ENCODE data around the gene TTC13.

The TTC13 gene

DNA sequence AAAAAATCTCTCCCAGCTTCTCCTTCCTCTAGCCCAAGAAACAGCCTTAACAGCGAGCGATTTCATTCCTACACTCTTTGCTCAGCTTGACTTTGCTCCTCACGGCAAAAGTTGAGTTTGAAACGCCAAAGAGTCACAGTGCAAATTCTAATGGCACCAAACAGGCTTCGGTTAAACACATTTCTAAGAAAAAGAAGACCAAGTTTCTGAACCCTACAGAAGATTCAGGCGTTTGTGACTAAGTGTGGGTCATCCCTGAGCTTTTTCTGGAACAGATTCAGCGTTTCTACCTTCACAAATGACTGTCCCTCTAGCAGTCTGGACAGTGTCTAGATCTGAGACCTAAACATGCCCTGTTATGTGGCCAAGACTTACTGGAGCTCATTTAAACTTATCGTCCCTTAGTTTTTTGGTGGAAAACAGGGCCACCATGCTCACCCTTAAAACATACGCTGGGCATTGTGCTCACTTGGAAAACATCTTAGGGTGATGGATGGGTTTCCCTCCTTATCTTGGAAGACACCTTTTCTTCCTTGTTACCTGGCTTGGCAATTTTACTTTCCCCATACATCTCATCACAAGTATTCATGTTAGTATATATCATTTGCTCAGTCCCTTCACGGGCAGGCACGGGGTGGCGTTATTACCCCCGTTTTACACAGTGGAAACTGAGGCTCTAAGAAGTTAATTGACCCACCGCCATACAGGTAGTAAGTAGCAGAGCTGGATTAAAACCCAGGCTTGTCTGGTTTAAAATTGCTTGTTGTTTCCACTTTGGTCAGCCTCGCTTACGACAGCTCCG lies 111.4 kb downstream of the TTC13 start:
- DNase-seq, result no peak

DNA sequence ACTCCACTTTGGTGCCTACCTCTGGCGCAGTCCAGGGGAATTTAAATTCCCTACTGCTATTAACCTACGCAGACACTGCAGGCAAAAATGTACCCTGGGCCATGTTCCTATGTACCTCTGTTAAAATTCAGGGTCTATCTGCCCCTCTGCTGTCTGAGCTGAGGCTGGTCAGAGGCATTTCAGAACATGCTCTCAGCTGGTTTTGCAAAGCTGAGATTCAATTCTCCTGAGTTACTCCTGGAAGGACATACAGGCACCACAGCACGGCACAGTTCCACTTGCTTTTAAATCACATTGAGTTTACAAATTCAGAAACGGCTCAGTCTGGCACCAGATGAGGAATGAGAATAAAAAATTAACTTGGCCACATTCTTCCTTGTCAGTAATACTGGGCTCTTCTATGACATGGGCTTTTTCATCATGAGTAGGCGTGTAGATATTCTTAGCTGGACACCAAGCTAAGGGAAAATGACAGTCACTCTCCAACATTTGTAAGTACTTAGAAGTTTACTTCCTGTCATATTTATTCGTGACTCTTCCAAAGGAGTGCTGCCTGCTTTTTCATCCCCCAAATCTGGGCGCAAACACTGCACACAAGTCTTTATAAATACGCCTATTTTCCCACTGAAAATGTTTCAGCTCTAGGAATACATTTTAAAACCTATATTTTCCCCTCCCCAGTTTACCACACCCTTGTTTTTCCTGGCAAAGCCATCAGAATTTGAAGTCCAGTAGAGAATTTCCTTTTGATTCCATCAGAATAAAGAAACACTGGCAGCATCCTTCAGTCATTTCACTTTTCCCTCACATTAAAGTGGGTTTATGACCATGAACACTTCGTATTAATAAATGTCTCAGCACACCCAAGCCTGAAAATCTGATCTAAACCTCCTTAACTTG lies 112.2 kb downstream of the TTC13 start:
- no peak for DNase-seq

DNA sequence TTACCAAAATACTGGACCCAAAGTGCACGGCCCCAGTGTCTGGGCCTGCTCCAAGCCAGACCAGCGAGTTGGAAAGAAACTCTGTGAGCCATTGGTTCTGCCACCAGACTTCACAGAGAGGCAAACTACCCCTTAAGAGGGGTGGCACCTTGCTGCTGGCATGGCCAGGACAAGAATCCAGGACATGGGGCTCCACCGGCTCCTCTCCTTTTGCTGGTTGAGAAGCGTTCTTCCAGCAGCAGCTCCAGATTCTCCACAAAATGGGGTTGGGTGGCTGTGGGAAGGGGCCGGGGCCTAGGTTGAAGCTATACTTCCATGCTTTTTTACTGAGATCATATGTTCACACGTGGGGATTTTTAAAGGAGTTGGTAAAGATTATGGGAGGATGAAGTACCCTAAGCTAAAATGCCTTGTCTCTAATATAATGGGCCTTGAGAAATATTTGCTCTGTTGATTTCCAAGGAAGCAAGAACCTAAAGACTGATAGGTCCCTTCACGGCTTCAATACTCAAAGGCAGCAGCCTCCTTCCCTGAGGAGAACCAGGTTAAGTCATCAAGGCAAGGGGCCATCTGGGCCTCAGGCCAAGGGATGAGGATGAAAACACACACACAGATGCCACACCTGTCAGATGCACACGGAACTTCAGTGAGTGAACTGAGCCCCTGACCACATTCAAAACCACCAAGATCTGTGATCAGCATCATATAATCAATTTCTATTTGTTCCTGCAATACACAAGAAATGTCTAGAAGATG lies 113.4 kb downstream of the TTC13 start:
- DNase-seq, result no peak

DNA sequence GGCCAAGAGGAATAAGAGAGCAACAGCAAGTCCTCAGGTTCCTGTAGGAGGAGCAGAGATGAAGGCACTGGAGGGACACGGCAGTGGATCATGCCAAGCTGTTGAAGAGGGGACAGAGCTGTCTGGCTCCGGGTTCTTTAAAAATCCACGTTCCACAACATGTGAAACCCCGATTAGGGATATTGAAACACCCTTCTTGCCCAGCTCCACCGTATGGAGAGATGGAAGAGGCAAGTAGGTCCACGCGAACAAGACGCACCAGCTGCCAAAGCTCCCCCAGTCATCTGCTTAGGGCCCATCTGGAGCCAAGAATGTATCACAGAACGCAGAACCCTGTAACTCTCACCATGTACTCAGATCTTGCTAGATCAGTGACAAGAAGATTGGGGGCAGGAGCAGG lies 114.2 kb downstream of the TTC13 start:
- DNase-seq, result no peak

- no peak for DNase-seq
Observed at GRCh38 chr1:230863449-230863848, 115.2 kb downstream of the TTC13 start.

DNA sequence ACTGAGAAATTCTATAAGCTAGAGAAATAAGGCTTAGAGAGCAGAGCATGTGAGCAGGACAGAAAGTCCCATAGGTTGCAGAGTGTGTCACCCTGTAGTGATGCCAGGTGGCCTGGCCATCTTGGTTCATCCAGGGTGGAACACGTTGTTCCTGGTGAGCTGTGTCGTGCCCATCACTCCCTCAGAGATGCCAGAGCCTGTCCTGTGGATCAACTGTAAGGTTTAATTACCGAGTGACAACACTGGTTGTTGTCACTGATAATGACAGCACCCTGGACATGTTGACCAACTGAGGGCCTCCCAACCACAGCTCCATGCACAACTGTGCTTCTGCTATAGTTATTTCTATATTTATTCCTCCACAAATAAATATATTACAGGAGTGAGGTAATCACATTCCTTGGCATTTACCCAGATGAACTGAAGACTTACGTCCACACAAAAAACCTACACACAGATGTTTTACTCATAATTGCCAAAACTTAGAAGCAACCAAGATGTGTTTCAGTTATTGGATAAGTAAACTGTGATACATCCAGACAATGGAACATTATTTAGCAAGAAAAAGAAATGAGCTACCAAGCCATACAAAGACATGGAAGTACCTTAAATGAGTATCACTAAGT lies 116.6 kb downstream of the TTC13 start:
- no peak for DNase-seq

- DNase-seq, result no peak
Observed at GRCh38 chr1:230861489-230861888, 117.2 kb downstream of the TTC13 start.

- no peak for DNase-seq
Observed at GRCh38 chr1:230860617-230861384, 117.9 kb downstream of the TTC13 start.

DNA sequence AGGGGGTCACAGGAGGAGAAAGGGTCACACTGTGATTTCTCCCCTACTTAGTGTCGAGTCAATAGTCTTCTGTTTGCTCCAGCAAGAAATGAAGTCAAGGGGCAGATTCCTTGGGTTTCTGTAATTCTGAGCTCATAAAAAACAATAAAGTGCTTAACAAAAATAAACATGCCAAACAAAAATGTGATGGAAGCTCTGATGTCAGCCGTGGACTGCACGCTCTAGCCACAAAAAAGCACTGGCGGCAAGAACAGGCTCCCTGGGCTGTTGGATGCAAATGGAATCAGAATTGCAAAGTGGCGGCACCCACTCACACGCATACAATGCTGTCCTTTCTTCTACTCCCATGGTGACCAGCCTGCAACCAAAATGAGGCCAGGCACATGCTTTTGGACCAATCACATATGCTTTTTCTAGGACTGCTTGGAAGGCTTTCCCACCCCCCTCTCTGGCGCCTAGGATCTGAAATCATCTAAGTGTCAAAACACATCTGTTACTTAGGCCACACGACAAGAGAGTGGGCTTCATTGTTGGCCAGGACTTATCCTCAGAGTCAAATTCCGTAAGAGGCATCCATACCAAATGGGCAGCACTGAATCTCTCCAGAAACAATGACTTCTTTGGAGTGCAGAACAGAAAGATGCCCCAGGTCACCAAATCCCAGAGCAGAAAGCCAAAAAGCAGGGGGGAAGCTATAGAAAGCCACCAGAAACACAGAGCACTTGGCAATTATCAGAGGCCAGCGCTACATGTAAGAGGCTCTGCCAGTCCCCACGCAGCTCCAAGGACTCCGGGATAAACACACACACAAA lies 119.5 kb downstream of the TTC13 start:
- no peak for DNase-seq

DNA sequence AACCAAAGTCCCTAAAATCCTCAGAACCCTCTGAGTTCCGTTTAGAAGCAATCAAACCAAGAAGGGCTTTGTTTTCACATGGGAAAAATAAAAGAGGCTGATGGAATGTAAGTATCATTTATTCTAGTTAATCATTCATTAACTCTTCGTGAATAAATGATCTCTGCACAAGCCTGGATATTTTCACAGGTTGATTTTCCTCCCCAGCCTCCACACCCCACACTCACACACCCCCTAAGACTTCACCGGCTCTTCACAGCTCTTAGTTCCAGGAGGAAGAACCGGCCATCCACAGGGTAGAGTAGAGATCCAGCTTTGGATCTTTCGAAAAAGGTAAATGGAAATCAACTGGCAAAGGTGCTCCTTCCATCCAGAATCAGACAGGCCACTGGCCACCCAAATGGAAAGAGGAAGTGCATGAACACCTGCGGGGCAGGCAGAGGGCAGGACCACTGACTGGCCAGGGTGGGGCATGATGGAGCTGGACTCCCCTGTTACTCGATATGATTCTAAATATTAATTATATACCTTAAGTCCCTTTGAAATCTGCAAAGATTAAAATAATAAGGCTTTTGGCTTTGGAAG lies 120.3 kb downstream of the TTC13 start:
- no peak for DNase-seq

GRCh38 chr1:230857822-230858221 lies 120.8 kb downstream of the TTC13 start:
- DNase-seq, result no peak

DNA sequence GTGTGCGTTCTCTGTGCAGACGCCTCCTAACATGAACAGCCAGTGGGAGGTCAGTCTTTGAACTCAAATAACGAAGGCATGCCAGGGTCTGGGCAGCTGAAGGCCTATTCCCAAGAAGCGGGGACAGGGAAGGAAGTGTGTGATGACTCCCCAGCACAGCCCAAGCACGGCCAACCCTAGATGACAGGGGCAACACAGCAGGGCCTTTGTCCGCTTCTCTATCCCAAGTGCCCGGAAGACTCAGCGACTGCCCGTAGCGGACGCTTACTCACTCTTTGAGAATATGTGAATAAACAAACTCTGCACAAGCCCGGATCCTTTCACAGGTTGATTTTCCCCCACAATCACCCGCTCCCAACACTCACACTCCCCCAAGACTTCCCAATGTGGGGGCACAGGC lies 121.6 kb downstream of the TTC13 start:
- no peak for DNase-seq
